Measurements from ENCODE around the gene SIPA1L3. TPM values are rescaled to one million over a fixed set of nuclear protein-coding genes. Genes with fewer than 3 reads are reported as not detected.
A peak's percentile ranks its signal among the peaks of the same experiment; 100 is the strongest.

The SIPA1L3 gene
- total and polyA plus RNA-seq, 2 of the 13 experiments (the other 11 are each of a cell fraction or from before 2014, with no cell fraction given) = 5.5 to 7.7 TPM

DNA sequence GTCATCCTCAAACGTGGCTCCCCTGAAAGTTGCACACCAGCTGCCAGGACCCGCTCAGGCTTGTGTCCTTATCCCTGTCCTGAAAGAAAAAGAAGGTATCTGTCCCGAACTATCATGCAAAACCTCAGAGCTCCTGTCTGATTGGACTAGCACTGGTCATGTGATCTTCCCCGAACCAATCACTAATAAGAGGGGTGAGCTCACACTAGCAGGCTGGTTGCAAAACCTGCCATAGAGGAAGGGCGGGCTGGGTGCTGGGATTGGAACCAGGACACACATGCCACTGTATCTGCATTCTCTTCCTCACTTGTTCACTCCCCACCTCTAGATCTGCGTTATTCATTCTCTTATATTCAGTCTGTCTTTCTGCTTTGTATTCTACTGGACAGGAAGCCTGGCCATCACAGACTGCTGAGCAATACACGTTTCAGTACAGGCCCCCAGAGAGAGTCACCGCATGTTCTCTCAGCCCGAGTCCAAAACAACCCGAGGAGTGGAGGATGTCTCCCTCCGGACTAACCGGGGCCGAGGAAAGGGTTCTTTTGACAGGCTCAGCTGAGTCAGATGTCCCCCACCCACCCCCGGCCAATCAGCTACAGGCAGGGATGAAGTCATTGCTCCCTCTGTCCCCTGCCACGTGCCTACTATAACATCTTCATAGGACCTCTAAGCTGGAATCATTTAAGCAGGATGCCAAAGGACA, 97.7 kb downstream of the SIPA1L3 start:
- H2AFZ ChIP-seq (ENCODE audit: low read length) = no peak overlapping the region
- H3K9me3 ChIP-seq (ENCODE audit: low read length) = no peaks in the 10 kb centered on the region
- no peak overlapping the region for H3K9ac ChIP-seq (ENCODE audit: insufficient read depth, low read depth, low read length)
- CTCF ChIA-PET (ENCODE audit: low intra/inter-chr PET ratio, low total read pairs) = no interaction called here
- DNase-seq (ENCODE audit: low spot score) (peak; percentile 42), FAIRE-seq (no peak), ATAC-seq (peak; percentile 55)
- no peak overlapping the region for H3K4me3 ChIP-seq (replicated peaks in 1 of 3; ENCODE audit: insufficient read depth in 1 of 3, low read depth in 2 of 3, low read length in 3 of 3)
- peaks cover 15% of the 10 kb centered on the region for H3K4me1 ChIP-seq (ENCODE audit: insufficient read depth, low read length)
- H3K4me2 ChIP-seq (ENCODE audit: low read depth, low read length) = no peak overlapping the region
- in situ Hi-C loops (cut with HindIII; ENCODE audit: extremely low pct_ligation_motif_present, low pct_unique_long_range_greater_than_20kb) (no loop called here), intact Hi-C loops (cut with micrococcal nuclease; ENCODE audit: unreplicated experiment) (no loop called here)
- BruUV-seq (replicated peaks) = no TSS peak
- no peaks in the 10 kb centered on the region; a peak in 1 of 5 replicates for H3K27me3 ChIP-seq (ENCODE audit: control insufficient read depth in 1 of 2, insufficient read depth in 2 of 2, low read length in 2 of 2)
- no peaks in the 10 kb centered on the region for H3K36me3 ChIP-seq (replicated peaks in 1 of 2; ENCODE audit: control insufficient read depth in 1 of 2, insufficient read depth in 2 of 2, low read length in 2 of 2)
- WGBS (ENCODE audit: low lambda C conversion rate) = 85% methylated on average over 15 of the region's 15 CpGs
- 0 out of 2 replicates have a peak, but pooled peaks cover 2% of the 10 kb centered on the region for H4K20me1 ChIP-seq (ENCODE audit: insufficient read depth, low read length)
- POLR2A ChIA-PET = interaction anchor here (1.5 kb wide), 1 partner anchor 97 kb away, joined by 5 read pairs; the partner anchor contains the start of gene SIPA1L3
- H3K27ac ChIP-seq (ENCODE audit: extremely low read length, insufficient read depth, low read length) = no peak overlapping the region
- peaks cover 5% of the 10 kb centered on the region for H3K79me2 ChIP-seq (ENCODE audit: insufficient read depth, low read length)
- TF ChIP-seq ZNF496 (CRISPR knock-in tag; IDR thresholded peaks at IDR 0.05; ENCODE audit: insufficient replicate concordance) = no peak
- TF ChIP-seq SNAPC2 (CRISPR knock-in tag; IDR thresholded peaks at IDR 0.05) = no peak
- peak; percentile 79 for TF ChIP-seq NFYC (CRISPR knock-in tag; IDR thresholded peaks at IDR 0.05)
- no peak for TF ChIP-seq ZNF883 (CRISPR knock-in tag; IDR thresholded peaks at IDR 0.05; ENCODE audit: not compliant biosample characterization)
- no peak for TF ChIP-seq HOMEZ (CRISPR knock-in tag; IDR thresholded peaks at IDR 0.05; ENCODE audit: low read depth)
- no peak for TF ChIP-seq ATF3 (CRISPR knock-in tag; IDR thresholded peaks at IDR 0.05)
- TF ChIP-seq E2F1 (CRISPR knock-in tag; IDR thresholded peaks at IDR 0.05) = no peak
- peak; percentile 79 for TF ChIP-seq PRDM15 (CRISPR knock-in tag; IDR thresholded peaks at IDR 0.05)
- TF ChIP-seq KMT2A (CRISPR knock-in tag; IDR thresholded peaks at IDR 0.05) = no peak
- TF ChIP-seq ZNF20 (CRISPR knock-in tag; IDR thresholded peaks at IDR 0.05) = no peak
- TF ChIP-seq FOXK2 (IDR thresholded peaks at IDR 0.05) = no peak
- TF ChIP-seq RAD51 (IDR thresholded peaks at IDR 0.05; ENCODE audit: borderline replicate concordance) = 0 out of 2 replicates have a peak, but pooled peaks have one; percentile 17
- TF ChIP-seq PRDM10 (CRISPR knock-in tag; IDR thresholded peaks at IDR 0.05; ENCODE audit: low read depth) = no peak
- no peak for TF ChIP-seq SMAD9 (CRISPR knock-in tag; IDR thresholded peaks at IDR 0.05)
